Measurements from ENCODE around the gene ATF3.

ATF3 gene

DNA sequence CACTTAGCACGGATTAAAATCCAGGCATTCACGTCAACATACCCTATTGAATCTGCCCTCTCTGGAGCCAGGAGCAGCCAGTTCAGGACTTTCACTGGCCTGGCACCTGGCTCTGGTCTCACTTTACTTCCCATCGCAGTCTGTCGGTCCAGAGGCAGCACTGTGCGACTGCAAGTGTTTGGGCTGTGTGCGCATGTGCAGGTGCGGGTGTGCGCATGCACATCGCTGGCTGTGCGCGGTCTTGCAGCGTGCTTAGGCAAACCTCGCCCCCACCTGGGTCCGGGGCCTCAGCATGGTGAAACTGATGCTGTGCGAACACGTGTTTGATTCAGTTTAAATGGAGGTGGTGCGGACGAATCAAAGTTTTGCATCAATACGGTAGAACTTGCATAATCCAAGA is 38.0 kb downstream of the ATF3 start:
- no peaks in the 10 kb centered on the region for H3K27me3 ChIP-seq (replicated peaks in 2 of 5; ENCODE audit: control insufficient read depth in 4 of 5, insufficient read depth in 5 of 5, low read length in 4 of 5)
- peak overlapping the region in 1 of 7 experiments; percentile 3 for H3K4me3 ChIP-seq (ENCODE audit: control insufficient read depth in 1 of 7, extremely low read depth in 1 of 7, insufficient read depth in 4 of 7, low read depth in 2 of 7, low read length in 6 of 7)
- 94% methylated on average over 17 of the region's 19 CpGs for WGBS (ENCODE audit: insufficient coverage)
- ChIA-PET CTCF (interaction anchor here (1.1 to 1.7 kb wide), 4 partner anchors 11 to 38 kb away, joined by 3 to 4 read pairs (median 4); partner anchors contain the start of gene ATF3), POLR2A (interaction anchor here (0.5 to 1.0 kb wide), 2 partner anchors 11 to 37 kb away, joined by 3 to 4 read pairs; no protein-coding TSS in a partner anchor)
- peaks cover 0 to 44% (median 19%) of the 10 kb centered on the region in 4 experiments for H3K4me1 ChIP-seq (ENCODE audit: control extremely low read depth in 1 of 4, control insufficient read depth in 4 of 4, insufficient read depth in 4 of 4, low read length in 3 of 4)
- peak overlapping the region in 1 of 2 experiments; percentile 51 for H3K27ac ChIP-seq (ENCODE audit: insufficient read depth in 1 of 2, low read depth in 1 of 2, low read length in 2 of 2, poor library complexity in 1 of 2, severe bottlenecking in 2 of 2)
- no peaks in the 10 kb centered on the region for H3K9me3 ChIP-seq (ENCODE audit: control extremely low read depth in 1 of 5, control insufficient read depth in 4 of 5, insufficient read depth in 2 of 5, low read depth in 1 of 5, low read length in 4 of 5)
- no peaks in the 10 kb centered on the region for H3K36me3 ChIP-seq (ENCODE audit: control insufficient read depth in 4 of 4, insufficient read depth in 4 of 4, low read length in 3 of 4)
- DNase-seq, result no peak

DNA sequence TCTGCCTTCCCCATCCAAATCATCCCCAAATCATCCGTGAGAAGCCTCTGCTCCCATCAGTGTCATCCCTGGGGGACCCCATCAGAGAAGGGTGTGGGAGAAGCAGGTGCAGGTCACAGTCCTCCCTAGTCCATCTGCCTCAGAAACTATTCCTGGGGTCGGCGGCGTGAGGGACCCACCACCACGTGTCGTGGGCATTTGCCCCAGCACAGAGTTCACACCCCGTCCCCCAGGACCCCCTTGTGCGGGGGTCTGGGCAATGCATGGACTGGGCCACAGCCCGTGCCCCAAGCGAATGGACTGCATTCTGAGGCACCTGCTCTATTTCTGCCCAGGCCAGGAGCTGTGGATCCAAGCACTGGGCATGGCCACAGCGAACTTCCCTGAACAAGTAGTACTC is 38.4 kb downstream of the ATF3 start:
- Histone ChIP-seq H3K4me3 (ENCODE audit: control insufficient read depth in 1 of 7, extremely low read depth in 1 of 7, insufficient read depth in 4 of 7, low read depth in 2 of 7, low read length in 6 of 7) (no peak overlapping the region), H3K27ac (ENCODE audit: insufficient read depth in 1 of 2, low read depth in 1 of 2, low read length in 2 of 2, poor library complexity in 1 of 2, severe bottlenecking in 2 of 2) (no peak overlapping the region), H3K4me1 (ENCODE audit: control extremely low read depth in 1 of 4, control insufficient read depth in 4 of 4, insufficient read depth in 4 of 4, low read length in 3 of 4) (peaks cover 0 to 44% (median 19%) of the 10 kb centered on the region in 4 experiments), H3K27me3 (replicated peaks in 2 of 5; ENCODE audit: control insufficient read depth in 4 of 5, insufficient read depth in 5 of 5, low read length in 4 of 5) (no peaks in the 10 kb centered on the region), H3K9me3 (ENCODE audit: control extremely low read depth in 1 of 5, control insufficient read depth in 4 of 5, insufficient read depth in 2 of 5, low read depth in 1 of 5, low read length in 4 of 5) (no peaks in the 10 kb centered on the region), H3K36me3 (ENCODE audit: control insufficient read depth in 4 of 4, insufficient read depth in 4 of 4, low read length in 3 of 4) (no peaks in the 10 kb centered on the region)
- DNase-seq, result no peak
- CTCF ChIA-PET, result interaction anchor here (1.0 to 1.4 kb wide), 3 partner anchors 12 to 18 kb away, joined by 3 to 5 read pairs (median 3); no protein-coding TSS in a partner anchor
- POLR2A ChIA-PET, result no interaction called here
- 94% methylated on average over 9 of the region's 11 CpGs for WGBS (ENCODE audit: insufficient coverage)

- Histone ChIP-seq H3K4me1 (ENCODE audit: control extremely low read depth in 1 of 4, control insufficient read depth in 4 of 4, insufficient read depth in 4 of 4, low read length in 3 of 4) (peaks cover 0 to 44% (median 19%) of the 10 kb centered on the region in 4 experiments), H3K9me3 (ENCODE audit: control extremely low read depth in 1 of 5, control insufficient read depth in 4 of 5, insufficient read depth in 2 of 5, low read depth in 1 of 5, low read length in 4 of 5) (no peaks in the 10 kb centered on the region), H3K27ac (ENCODE audit: insufficient read depth in 1 of 2, low read depth in 1 of 2, low read length in 2 of 2, poor library complexity in 1 of 2, severe bottlenecking in 2 of 2) (no peak overlapping the region), H3K27me3 (replicated peaks in 2 of 5; ENCODE audit: control insufficient read depth in 4 of 5, insufficient read depth in 5 of 5, low read length in 4 of 5) (no peaks in the 10 kb centered on the region), H3K4me3 (ENCODE audit: control insufficient read depth in 1 of 7, extremely low read depth in 1 of 7, insufficient read depth in 4 of 7, low read depth in 2 of 7, low read length in 6 of 7) (no peak overlapping the region), H3K36me3 (ENCODE audit: control insufficient read depth in 4 of 4, insufficient read depth in 4 of 4, low read length in 3 of 4) (no peaks in the 10 kb centered on the region)
- CTCF ChIA-PET, result interaction anchor here (0.9 to 6.1 kb wide), 3 partner anchors 13 to 18 kb away, joined by 3 to 34 read pairs (median 3); no protein-coding TSS in a partner anchor
- no peak for DNase-seq
- 97% methylated on average over 2 of the region's 3 CpGs for WGBS (ENCODE audit: insufficient coverage)
- POLR2A ChIA-PET, result no interaction called here
Observed at GRCh38 chr1:212648431-212648830, 39.9 kb downstream of the ATF3 start.

DNA sequence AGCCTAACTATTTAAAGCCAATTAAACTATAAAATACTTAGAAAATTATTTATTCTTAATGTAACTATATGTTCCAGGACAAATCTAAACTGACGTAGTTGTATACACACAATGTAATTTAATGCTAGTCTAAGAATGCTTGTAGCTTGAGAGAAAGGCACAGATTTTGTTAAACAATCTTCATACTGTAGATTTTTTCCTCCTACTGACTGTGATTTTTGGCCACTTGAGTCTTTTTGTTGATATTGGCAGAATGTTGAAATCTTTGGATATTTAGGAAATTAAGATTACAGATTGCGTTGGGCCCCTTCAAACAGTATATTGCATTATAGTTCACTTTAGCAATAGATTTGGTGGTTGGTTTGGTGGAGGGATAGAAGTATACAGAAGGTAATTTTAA is 40.5 kb downstream of the ATF3 start:
- no peaks in the 10 kb centered on the region for H3K27me3 ChIP-seq (replicated peaks in 2 of 5; ENCODE audit: control insufficient read depth in 4 of 5, insufficient read depth in 5 of 5, low read length in 4 of 5)
- ChIA-PET POLR2A (no interaction called here), CTCF (interaction anchor here (1.4 to 6.1 kb wide), 2 partner anchors 9 to 16 kb away, joined by 4 to 34 read pairs; no protein-coding TSS in a partner anchor)
- H3K4me3 ChIP-seq (ENCODE audit: control insufficient read depth in 1 of 7, extremely low read depth in 1 of 7, insufficient read depth in 4 of 7, low read depth in 2 of 7, low read length in 6 of 7), result no peak overlapping the region
- H3K4me1 ChIP-seq (ENCODE audit: control extremely low read depth in 1 of 4, control insufficient read depth in 4 of 4, insufficient read depth in 4 of 4, low read length in 3 of 4), result peaks cover 0 to 43% (median 18%) of the 10 kb centered on the region in 4 experiments
- no peaks in the 10 kb centered on the region for H3K9me3 ChIP-seq (ENCODE audit: control extremely low read depth in 1 of 5, control insufficient read depth in 4 of 5, insufficient read depth in 2 of 5, low read depth in 1 of 5, low read length in 4 of 5)
- no peaks in the 10 kb centered on the region for H3K36me3 ChIP-seq (ENCODE audit: control insufficient read depth in 4 of 4, insufficient read depth in 4 of 4, low read length in 3 of 4)
- DNase-seq, result no peak
- H3K27ac ChIP-seq (ENCODE audit: insufficient read depth in 1 of 2, low read depth in 1 of 2, low read length in 2 of 2, poor library complexity in 1 of 2, severe bottlenecking in 2 of 2), result no peak overlapping the region
- WGBS (ENCODE audit: insufficient coverage), result no CpG with 5 or more reads among the region's 2 CpGs

- Histone ChIP-seq H3K27me3 (replicated peaks in 2 of 5; ENCODE audit: control insufficient read depth in 4 of 5, insufficient read depth in 5 of 5, low read length in 4 of 5) (no peaks in the 10 kb centered on the region), H3K4me3 (ENCODE audit: control insufficient read depth in 1 of 7, extremely low read depth in 1 of 7, insufficient read depth in 4 of 7, low read depth in 2 of 7, low read length in 6 of 7) (no peak overlapping the region), H3K36me3 (ENCODE audit: control insufficient read depth in 4 of 4, insufficient read depth in 4 of 4, low read length in 3 of 4) (no peaks in the 10 kb centered on the region), H3K4me1 (ENCODE audit: control extremely low read depth in 1 of 4, control insufficient read depth in 4 of 4, insufficient read depth in 4 of 4, low read length in 3 of 4) (peaks cover 0 to 31% (median 11%) of the 10 kb centered on the region in 4 experiments), H3K9me3 (ENCODE audit: control extremely low read depth in 1 of 5, control insufficient read depth in 4 of 5, insufficient read depth in 2 of 5, low read depth in 1 of 5, low read length in 4 of 5) (no peaks in the 10 kb centered on the region), H3K27ac (ENCODE audit: insufficient read depth in 1 of 2, low read depth in 1 of 2, low read length in 2 of 2, poor library complexity in 1 of 2, severe bottlenecking in 2 of 2) (no peak overlapping the region)
- DNase-seq, result no peak
- WGBS (ENCODE audit: insufficient coverage), result 5% methylated on average over 2 of the region's 3 CpGs
- CTCF ChIA-PET, result interaction anchor here (1.2 to 6.1 kb wide), 5 partner anchors 10 to 48 kb away, joined by 3 to 34 read pairs (median 4); no protein-coding TSS in a partner anchor
- POLR2A ChIA-PET, result interaction anchor here (0.9 to 1.2 kb wide), 2 partner anchors 15 kb away, joined by 3 to 4 read pairs; no protein-coding TSS in a partner anchor
Observed at GRCh38 chr1:212650228-212650627, 41.7 kb downstream of the ATF3 start.

DNA sequence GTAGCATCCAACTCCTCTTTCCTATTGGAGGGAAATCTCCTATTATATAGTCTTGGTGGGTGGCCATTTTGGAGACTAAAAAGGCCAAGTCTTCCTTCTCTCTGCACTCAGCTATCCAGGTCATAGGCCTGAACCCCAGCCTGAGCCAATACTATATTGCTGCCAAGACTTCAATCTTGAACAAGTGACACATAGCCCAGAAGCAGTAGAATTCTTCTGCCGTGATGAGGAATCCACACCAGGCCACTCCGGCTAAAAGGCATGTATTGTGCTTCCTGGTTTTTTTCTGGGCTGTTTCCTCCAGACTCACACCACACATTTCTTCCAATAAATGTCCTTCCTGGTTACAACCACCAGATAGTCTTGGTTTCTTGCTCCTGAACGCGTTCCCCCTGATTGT is 43.0 kb downstream of the ATF3 start:
- H3K9me3 ChIP-seq (ENCODE audit: control extremely low read depth in 1 of 5, control insufficient read depth in 4 of 5, insufficient read depth in 2 of 5, low read depth in 1 of 5, low read length in 4 of 5), result no peaks in the 10 kb centered on the region
- ChIA-PET POLR2A (no interaction called here), CTCF (interaction anchor here (1.6 to 6.1 kb wide), 3 partner anchors 14 to 130 kb away, joined by 3 to 34 read pairs (median 9); no protein-coding TSS in a partner anchor)
- WGBS (ENCODE audit: insufficient coverage), result 83% methylated on average over 2 of the region's 4 CpGs
- no peak overlapping the region for H3K27ac ChIP-seq (ENCODE audit: insufficient read depth in 1 of 2, low read depth in 1 of 2, low read length in 2 of 2, poor library complexity in 1 of 2, severe bottlenecking in 2 of 2)
- peaks cover 0 to 19% (median 7%) of the 10 kb centered on the region in 4 experiments for H3K4me1 ChIP-seq (ENCODE audit: control extremely low read depth in 1 of 4, control insufficient read depth in 4 of 4, insufficient read depth in 4 of 4, low read length in 3 of 4)
- H3K36me3 ChIP-seq (ENCODE audit: control insufficient read depth in 4 of 4, insufficient read depth in 4 of 4, low read length in 3 of 4), result no peaks in the 10 kb centered on the region
- DNase-seq, result no peak
- H3K4me3 ChIP-seq (ENCODE audit: control insufficient read depth in 1 of 7, extremely low read depth in 1 of 7, insufficient read depth in 4 of 7, low read depth in 2 of 7, low read length in 6 of 7), result no peak overlapping the region
- no peaks in the 10 kb centered on the region for H3K27me3 ChIP-seq (replicated peaks in 2 of 5; ENCODE audit: control insufficient read depth in 4 of 5, insufficient read depth in 5 of 5, low read length in 4 of 5)

- Histone ChIP-seq H3K4me3 (ENCODE audit: control insufficient read depth in 1 of 7, extremely low read depth in 1 of 7, insufficient read depth in 4 of 7, low read depth in 2 of 7, low read length in 6 of 7) (no peak overlapping the region), H3K27me3 (replicated peaks in 2 of 5; ENCODE audit: control insufficient read depth in 4 of 5, insufficient read depth in 5 of 5, low read length in 4 of 5) (no peaks in the 10 kb centered on the region), H3K9me3 (ENCODE audit: control extremely low read depth in 1 of 5, control insufficient read depth in 4 of 5, insufficient read depth in 2 of 5, low read depth in 1 of 5, low read length in 4 of 5) (no peaks in the 10 kb centered on the region), H3K27ac (ENCODE audit: insufficient read depth in 1 of 2, low read depth in 1 of 2, low read length in 2 of 2, poor library complexity in 1 of 2, severe bottlenecking in 2 of 2) (no peak overlapping the region), H3K36me3 (ENCODE audit: control insufficient read depth in 4 of 4, insufficient read depth in 4 of 4, low read length in 3 of 4) (no peaks in the 10 kb centered on the region), H3K4me1 (ENCODE audit: control extremely low read depth in 1 of 4, control insufficient read depth in 4 of 4, insufficient read depth in 4 of 4, low read length in 3 of 4) (peaks cover 0 to 15% (median 6%) of the 10 kb centered on the region in 4 experiments)
- 85% methylated on average over 2 of the region's 3 CpGs for WGBS (ENCODE audit: insufficient coverage)
- CTCF ChIA-PET, result interaction anchor here (1.6 to 6.1 kb wide), 4 partner anchors 11 to 130 kb away, joined by 3 to 34 read pairs (median 8); no protein-coding TSS in a partner anchor
- POLR2A ChIA-PET, result no interaction called here
- DNase-seq, result no peak
Observed at GRCh38 chr1:212651977-212652376, 43.4 kb downstream of the ATF3 start.
